Ishikawa (cell line): ENCODE data around the gene CTNNA3.

Experiments used
- CEBPB ChIP-seq: IDR thresholded peaks from 2 replicates; pipeline ENCODE4 v1.6.1; 2012
- CREB1 ChIP-seq: IDR thresholded peaks from 2 replicates; pipeline ENCODE4 v1.6.1; 2012; ENCODE audit warnings: low read depth
- EGR1 ChIP-seq: IDR thresholded peaks from 2 replicates; pipeline ENCODE4 v1.6.1; 2012
- EP300 ChIP-seq: IDR thresholded peaks from 2 replicates; pipeline ENCODE4 v1.6.1; 2012; ENCODE audit warnings: borderline replicate concordance
- FOXM1 ChIP-seq: IDR thresholded peaks from 2 replicates; pipeline ENCODE4 v1.6.1; 2012; ENCODE audit warnings: low read depth, borderline replicate concordance
- MAX ChIP-seq: IDR thresholded peaks from 2 replicates; pipeline ENCODE4 v1.6.1; 2012
- NFIC ChIP-seq: IDR thresholded peaks from 2 replicates; pipeline ENCODE4 v1.6.1; 2012
- RAD21 ChIP-seq: IDR thresholded peaks from 2 replicates; pipeline ENCODE4 v1.6.1; 2012; ENCODE audit warnings: low read depth
- REST ChIP-seq: IDR thresholded peaks from 2 replicates; pipeline ENCODE4 v1.6.1; 2012; ENCODE audit warnings: low read depth, mild to moderate bottlenecking
- TAF1 ChIP-seq: IDR thresholded peaks from 2 replicates; pipeline ENCODE4 v1.6.1; 2012; ENCODE audit warnings: low read depth, mild to moderate bottlenecking
- TCF12 ChIP-seq: IDR thresholded peaks from 2 replicates; pipeline ENCODE4 v1.6.1; 2012; ENCODE audit warnings: low read depth
- TEAD4 ChIP-seq: IDR thresholded peaks from 2 replicates; pipeline ENCODE4 v1.6.1; 2012
- USF1 ChIP-seq: IDR thresholded peaks from 2 replicates; pipeline ENCODE4 v1.6.1; 2012
- YY1 ChIP-seq: IDR thresholded peaks from 2 replicates; pipeline ENCODE4 v1.6.1; 2012; ENCODE audit warnings: low read depth
- ZBTB7A ChIP-seq: IDR thresholded peaks from 2 replicates; pipeline ENCODE4 v1.6.1; 2012; ENCODE audit warnings: low read depth

CTNNA3 gene

GRCh38 chr10:67257427-67258144, 438.4 kb downstream of the CTNNA3 start:
- TF ChIP-seq CREB1 (no peak), EP300 (no peak), TAF1 (no peak), CEBPB (no peak), USF1 (no peak), YY1 (no peak), ZBTB7A (no peak), NFIC (no peak), RAD21 (no peak), FOXM1 (no peak), TCF12 (no peak), EGR1 (no peak), MAX (no peak), TEAD4 (no peak), REST (no peak)

- no peak for TF ChIP-seq ZBTB7A
- no peak for TF ChIP-seq TEAD4
- no peak for TF ChIP-seq FOXM1
- TF ChIP-seq YY1, result no peak
- no peak for TF ChIP-seq TAF1
- no peak for TF ChIP-seq RAD21
Observed at GRCh38 chr10:67257018-67257417, 439.0 kb downstream of the CTNNA3 start.

- TF ChIP-seq FOXM1, result no peak
- no peak for TF ChIP-seq RAD21
- no peak for TF ChIP-seq EP300
Observed at GRCh38 chr10:67250686-67251085, 445.3 kb downstream of the CTNNA3 start.

GRCh38 chr10:67246066-67246555, 449.9 kb downstream of the CTNNA3 start:
- TF ChIP-seq EP300 (no peak), ZBTB7A (no peak)

GRCh38 chr10:67242528-67242927, 453.5 kb downstream of the CTNNA3 start:
- TF ChIP-seq CEBPB (no peak), FOXM1 (no peak), RAD21 (no peak), NFIC (no peak), EGR1 (no peak), TEAD4 (no peak)

- TF ChIP-seq NFIC (no peak), CEBPB (no peak), FOXM1 (no peak), EGR1 (no peak), MAX (no peak), TAF1 (no peak), EP300 (no peak), RAD21 (no peak), REST (no peak), CREB1 (no peak), YY1 (no peak)
Observed at GRCh38 chr10:67241451-67241850, 454.5 kb downstream of the CTNNA3 start.
